EL (cell line): Measurements from ENCODE around the gene FBXL20.
"Not testable (repeated sequence)": the region's sequence is repeated elsewhere in the genome, so short reads cannot be mapped to it uniquely, and the experiment has no call there.

Experiments
- DNase-seq: peaks from one replicate; pipeline ENCODE4 v3.0.0-alpha.2; 2016

FBXL20 gene

GRCh38 chr17:39325528-39326240 lies 75.7 kb downstream of the FBXL20 start:
- no peak for DNase-seq

GRCh38 chr17:39318636-39319035 lies 82.8 kb downstream of the FBXL20 start:
- DNase-seq = no peak

- DNase-seq = peak; percentile 18
These were observed 94.8 kb downstream of the FBXL20 start for GRCh38 chr17:39306509-39307212.

GRCh38 chr17:39305978-39306377 lies 95.4 kb downstream of the FBXL20 start:
- no peak for DNase-seq

GRCh38 chr17:39304188-39304587 lies 97.2 kb downstream of the FBXL20 start:
- no peak for DNase-seq

GRCh38 chr17:39294060-39294459 lies 107.4 kb downstream of the FBXL20 start:
- DNase-seq = no peak

- DNase-seq = not testable (repeated sequence)
These were observed 108.9 kb downstream of the FBXL20 start for GRCh38 chr17:39292546-39292945.

GRCh38 chr17:39286513-39286912 lies 114.9 kb downstream of the FBXL20 start:
- DNase-seq = not testable (repeated sequence)

GRCh38 chr17:39284685-39285084 lies 116.7 kb downstream of the FBXL20 start:
- no peak for DNase-seq

- DNase-seq = no peak
These were observed 117.5 kb downstream of the FBXL20 start for GRCh38 chr17:39283896-39284295.

GRCh38 chr17:39283098-39283497 lies 118.3 kb downstream of the FBXL20 start:
- no peak for DNase-seq

GRCh38 chr17:39281806-39282205 lies 119.6 kb downstream of the FBXL20 start:
- peak; percentile 53 for DNase-seq

GRCh38 chr17:39278246-39278645 lies 123.2 kb downstream of the FBXL20 start:
- DNase-seq = not testable (repeated sequence)

- DNase-seq = no peak
These were observed 124.3 kb downstream of the FBXL20 start for GRCh38 chr17:39277110-39277509.

GRCh38 chr17:39276113-39276512 lies 125.3 kb downstream of the FBXL20 start:
- no peak for DNase-seq

GRCh38 chr17:39271546-39271945 lies 129.9 kb downstream of the FBXL20 start:
- DNase-seq = no peak

- peak; percentile 55 for DNase-seq
These were observed 130.5 kb downstream of the FBXL20 start for GRCh38 chr17:39270923-39271322.

- DNase-seq = no peak
These were observed 137.3 kb downstream of the FBXL20 start for GRCh38 chr17:39264119-39264518.

GRCh38 chr17:39261286-39261685 lies 140.1 kb downstream of the FBXL20 start:
- no peak for DNase-seq

GRCh38 chr17:39252788-39253460 lies 148.5 kb downstream of the FBXL20 start:
- DNase-seq = no peak

- no peak for DNase-seq
These were observed 149.4 kb downstream of the FBXL20 start for GRCh38 chr17:39251997-39252396.

- not testable (repeated sequence) for DNase-seq
These were observed 151.3 kb downstream of the FBXL20 start for GRCh38 chr17:39250076-39250475.

GRCh38 chr17:39246274-39246673 lies 155.2 kb downstream of the FBXL20 start:
- no peak for DNase-seq
